Fibroblast of skin of right quadriceps (primary cell): Measurements from ENCODE around the gene USP24.

Experiments
- DNase-seq: peaks from one replicate; pipeline ENCODE4 v3.0.0-alpha.2; 2013

The USP24 gene

DNA sequence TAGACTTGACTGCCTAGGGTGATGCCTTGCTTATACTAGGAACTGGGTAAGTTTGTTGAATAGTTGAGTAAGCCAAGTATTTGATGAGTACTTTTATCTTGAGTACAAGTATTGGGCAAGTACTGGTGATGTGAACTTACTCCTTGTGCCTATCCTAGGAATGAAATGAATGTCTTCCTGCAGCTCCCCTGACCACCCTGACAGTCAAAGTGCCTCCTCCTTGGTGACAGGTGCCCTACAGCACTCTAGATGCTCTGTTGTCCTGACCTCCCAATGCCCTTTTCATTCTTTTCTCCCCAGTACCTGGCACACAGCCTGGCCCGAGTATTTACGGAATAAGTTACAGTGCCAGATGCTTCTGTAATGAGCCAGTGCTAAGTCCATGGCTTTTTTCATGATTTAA is 150.3 kb downstream of the USP24 start:
- DNase-seq: peak; percentile 37

DNA sequence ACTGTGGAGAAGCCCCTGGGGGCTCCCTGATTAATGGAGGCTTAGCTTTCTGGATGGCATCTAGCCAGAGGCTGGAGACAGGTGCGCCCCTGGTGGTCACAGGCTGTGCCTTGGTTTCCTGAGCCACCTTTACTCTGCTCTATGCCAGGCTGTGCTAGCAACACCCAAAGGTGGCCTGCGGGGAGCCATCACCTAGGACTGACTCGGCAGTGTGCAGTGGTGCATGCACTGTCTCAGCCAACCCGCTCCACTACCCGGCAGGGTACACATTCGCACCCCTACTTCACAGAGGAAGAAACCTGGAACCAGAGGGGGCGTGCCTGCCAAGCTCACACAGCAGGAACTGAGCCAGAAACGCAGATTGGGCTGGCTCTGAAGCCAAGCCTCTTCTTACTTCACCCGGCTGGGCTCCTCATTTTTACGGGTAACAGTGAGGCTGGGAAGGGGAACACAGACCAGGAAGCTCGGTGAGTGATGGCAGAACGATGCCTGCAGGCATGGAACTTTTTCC is 151.0 kb downstream of the USP24 start:
- no peak for DNase-seq

DNA sequence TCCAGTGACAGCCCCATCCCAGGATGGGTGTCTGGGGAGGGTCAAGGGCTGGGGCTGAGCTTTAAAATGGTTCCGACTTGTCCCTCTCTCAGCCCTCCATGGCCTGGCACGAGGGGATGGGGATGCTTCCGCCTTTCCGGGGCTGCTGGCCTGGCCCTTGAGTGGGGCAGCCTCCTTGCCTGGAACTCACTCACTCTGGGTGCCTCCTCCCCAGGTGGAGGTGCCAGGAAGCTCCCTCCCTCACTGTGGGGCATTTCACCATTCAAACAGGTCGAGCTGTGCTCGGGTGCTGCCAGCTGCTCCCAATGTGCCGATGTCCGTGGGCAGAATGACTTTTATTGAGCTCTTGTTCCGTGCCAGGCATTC is 151.6 kb downstream of the USP24 start:
- no peak for DNase-seq

DNA sequence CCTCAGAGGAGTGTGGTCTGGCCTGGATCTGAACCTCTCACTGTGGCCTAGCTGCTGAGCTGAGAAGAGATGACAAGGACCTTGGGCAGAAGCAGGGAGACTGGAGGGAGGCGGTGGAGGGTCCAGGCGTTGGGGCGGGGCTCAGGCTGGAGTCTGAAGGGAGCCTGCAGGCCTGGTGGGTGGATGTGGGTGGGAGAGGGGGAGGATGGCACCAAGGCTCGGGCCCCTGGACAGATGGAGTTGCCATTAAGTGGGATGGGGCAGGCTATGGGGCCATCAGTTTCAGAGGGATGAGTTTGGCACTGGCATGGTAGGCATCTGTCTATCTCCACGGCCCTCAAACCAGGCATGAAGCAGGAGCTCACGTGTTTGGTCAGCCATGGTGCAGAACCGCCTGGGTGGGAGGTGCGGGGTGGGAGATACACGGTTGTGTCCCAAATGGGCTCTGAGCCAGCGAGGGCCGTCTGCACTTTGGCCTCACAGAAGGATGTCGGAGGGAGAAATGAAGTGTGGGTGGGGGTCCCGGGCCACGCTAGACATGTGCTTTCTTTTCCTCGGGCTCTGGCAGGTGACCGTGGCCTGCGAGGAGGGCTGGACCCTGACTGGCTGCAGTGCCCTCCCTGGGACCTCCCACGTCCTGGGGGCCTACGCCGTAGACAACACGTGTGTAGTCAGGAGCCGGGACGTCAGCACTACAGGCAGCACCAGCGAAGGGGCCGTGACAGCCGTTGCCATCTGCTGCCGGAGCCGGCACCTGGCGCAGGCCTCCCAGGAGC is 152.2 kb downstream of the USP24 start:
- DNase-seq: no peak

DNA sequence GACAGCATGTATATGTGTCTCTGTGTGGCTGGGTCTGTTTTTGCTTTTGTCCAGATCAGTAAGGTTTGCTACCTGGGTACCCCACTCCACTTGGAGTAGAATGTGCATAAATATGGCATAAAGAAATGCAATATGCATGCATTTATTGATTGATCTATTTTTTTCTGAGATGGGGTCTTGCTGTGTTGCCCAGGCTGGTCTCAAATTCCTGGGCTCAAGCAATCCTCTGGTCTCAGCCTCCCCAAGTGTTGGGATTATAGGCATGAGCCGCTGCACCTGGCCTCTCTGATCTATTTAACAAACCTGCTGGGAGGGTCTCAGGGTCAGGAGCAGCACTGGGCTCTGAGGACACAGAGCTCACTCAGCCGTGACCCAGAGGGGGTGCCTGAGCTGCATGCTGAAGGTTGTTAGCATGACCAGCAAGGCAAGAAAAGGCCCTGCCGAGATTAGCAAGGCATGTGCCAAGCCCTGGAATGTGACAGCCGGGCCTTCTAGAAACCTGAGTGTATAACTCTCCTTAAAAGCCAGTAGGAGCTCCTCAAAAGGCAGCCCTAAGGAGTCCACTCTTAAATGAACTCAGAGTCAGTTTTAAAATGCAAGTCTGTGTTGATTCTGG is 153.3 kb downstream of the USP24 start:
- DNase-seq: no peak

DNA sequence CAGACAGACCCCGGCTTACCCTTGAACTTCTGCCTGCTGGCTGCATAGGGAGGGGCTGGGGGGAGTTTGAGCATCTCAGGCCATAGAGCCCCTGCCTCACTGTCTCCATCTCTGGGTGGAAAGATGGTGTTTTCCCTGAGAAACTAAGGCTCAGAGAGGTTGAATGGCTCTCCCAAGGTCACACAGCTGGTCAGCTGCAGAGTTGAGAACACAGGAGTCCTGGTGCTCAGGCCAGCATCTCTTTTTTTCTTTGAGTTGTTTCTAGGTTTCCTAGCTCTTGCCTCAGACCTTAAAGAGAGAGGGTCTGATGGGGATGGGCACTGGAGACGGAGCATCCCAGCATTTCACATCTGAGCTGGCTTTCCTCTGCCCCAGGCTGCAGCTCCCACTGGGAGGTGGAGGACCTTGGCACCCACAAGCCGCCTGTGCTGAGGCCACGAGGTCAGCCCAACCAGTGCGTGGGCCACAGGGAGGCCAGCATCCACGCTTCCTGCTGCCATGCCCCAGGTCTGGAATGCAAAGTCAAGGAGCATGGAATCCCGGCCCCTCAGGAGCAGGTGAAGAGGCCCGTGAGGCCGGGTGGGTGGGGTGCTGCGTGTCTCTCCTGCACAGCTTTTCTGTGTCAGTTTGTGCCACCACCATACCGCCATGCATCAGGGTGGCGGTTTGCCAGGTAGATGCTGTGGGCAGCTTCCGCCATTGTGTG is 154.0 kb downstream of the USP24 start:
- DNase-seq: no peak

DNA sequence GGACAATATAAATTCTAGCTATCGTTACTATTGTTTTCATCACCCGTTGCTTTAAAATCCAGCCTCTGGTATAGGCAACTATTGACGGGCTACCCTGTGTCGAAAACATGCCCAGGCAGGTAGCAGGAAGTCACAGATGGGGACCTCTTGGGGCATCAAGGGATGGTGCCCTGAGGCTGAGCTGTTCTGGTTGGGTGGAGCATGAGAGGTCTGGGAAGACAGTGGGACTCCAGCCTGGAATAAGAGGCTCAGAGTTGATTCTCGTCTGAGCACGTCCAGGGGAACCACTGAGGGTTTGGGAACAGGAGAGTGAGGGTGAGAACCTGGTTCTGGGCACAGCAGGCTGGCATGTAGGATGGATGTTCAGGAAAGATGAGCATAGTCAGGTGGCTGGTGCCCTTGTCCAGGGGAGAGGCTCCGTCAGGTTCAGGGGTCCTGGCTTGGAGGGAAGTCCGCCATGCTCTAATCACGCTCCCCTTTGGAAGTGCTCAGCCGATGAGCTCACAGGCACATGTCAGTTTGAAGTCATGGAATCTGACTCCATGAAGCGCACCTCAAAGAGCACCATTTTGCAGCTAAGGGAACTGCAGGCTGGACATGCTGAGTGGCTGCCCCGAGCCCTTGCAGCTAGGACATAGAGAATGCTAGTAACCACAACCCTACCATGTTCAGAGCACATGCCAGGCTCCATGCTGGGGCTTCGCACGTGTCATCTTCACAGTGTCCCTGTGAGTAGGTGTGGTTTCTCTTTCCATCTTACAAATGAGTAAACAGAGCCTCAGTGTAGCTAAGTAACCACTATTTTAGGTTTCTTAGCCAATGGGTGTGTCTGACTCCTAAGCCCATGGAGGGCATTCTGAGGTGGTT is 154.8 kb downstream of the USP24 start:
- no peak for DNase-seq

DNA sequence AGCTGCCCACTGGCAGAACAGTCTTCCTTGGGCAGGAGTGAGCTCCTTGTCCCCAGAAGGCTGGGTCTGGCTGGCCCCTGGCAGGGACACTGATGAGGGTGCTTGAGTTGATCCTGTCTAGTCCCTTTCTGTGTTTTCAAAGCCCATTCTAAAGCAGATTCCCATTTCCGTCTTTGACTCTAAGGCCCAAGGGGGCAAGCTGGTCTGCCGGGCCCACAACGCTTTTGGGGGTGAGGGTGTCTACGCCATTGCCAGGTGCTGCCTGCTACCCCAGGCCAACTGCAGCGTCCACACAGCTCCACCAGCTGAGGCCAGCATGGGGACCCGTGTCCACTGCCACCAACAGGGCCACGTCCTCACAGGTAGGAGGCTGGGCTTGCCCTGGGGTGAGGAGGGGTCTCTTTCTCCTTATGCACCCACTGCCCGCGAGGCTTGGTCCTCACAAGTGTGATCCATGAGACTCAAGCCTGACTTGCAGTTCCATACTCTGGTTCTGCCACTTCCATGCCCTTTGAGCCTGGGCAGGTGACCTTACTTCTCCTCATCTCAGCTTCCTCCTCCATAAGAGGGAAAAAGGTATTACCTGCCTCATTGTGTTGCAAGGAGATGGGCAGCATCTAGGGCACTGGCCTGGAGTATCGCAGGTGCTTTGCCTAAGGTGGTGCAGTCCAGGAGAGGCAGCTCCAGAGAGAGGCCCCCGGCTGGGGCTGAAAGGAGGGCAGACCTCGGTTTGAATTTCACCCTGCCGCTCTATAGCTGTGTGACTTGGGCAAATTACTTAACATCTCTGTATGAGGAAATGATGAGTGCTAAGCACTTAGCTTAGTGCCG is 155.6 kb downstream of the USP24 start:
- no peak for DNase-seq

DNA sequence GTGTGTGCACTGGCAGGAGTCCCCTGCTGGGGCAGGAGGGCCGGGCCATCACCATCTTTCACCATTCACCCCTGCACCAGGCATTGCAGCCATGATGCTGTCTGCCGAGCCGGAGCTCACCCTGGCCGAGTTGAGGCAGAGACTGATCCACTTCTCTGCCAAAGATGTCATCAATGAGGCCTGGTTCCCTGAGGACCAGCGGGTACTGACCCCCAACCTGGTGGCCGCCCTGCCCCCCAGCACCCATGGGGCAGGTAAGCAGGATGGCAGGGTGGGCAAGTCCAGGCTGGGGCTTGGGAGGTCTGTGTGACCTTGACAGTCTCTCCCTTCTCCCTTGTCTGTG is 157.2 kb downstream of the USP24 start:
- no peak for DNase-seq

DNA sequence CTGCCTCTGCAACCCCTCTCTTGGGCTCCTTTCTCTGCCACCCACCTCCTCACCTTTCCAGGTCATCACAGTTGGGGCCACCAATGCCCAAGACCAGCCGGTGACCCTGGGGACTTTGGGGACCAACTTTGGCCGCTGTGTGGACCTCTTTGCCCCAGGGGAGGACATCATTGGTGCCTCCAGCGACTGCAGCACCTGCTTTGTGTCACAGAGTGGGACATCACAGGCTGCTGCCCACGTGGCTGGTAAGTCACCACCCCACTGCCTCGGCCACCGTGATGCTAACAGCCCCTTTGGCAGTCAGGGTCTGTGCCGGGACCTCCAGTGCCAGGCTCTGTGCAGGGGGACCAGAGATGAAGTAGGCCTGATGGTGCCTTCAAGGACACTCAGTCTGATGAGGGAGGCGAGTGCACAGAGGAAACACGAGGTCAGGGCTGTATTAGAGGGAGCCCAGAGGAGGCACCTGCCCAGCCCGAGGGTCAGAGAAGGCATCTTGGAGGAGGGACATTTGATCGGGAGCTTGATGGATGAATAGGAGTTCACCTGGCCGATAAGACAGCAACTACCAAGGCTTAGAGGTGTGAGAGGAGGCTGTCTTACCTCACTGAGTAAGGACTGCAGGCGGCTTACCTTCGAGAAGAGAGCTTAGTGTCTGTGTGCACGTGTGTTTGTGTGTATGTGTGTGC is 157.8 kb downstream of the USP24 start:
- no peak for DNase-seq

DNA sequence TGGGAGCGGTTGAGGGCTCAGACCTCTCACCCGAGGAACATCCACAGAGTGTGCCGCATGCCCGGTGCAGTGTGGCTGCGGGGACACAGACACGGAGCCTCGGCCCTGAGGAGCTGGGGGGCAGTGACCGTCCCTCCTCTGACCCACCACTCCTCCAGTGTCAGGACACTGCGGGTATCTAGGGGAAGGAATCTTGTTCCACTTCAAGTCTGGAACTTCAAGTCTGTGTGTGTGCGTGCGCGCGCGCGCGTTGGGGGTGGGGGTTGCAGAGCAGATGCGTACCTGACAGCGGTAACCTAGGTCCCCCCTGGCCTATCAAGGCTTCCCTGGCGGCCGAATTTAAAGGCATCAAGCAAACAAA is 158.6 kb downstream of the USP24 start:
- no peak for DNase-seq

DNA sequence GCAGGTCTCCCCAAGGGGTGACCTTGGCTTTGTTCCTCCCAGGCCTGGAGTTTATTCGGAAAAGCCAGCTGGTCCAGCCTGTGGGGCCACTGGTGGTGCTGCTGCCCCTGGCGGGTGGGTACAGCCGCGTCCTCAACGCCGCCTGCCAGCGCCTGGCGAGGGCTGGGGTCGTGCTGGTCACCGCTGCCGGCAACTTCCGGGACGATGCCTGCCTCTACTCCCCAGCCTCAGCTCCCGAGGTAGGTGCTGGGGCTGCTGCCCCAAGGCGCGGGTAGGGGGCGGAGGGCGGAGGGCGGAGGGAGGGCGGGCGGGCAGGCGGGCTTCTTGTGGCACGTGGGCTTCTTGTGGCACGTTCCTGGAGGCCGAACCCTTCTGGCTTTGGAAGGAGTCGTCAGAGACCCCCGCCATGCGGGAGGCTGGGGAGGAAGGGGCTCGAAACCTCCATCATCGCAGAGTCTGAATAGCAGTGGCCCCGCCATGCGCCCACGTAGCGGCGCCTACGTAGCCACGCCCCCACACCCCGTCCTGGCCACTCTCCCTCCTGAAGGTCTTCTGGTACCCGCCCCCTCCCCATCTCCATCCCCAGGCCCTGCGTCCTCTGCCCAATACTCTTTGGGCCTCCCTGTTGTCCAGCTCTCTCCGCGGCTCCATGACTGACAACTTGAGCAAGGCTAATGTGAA is 159.1 kb downstream of the USP24 start:
- DNase-seq: no peak

DNA sequence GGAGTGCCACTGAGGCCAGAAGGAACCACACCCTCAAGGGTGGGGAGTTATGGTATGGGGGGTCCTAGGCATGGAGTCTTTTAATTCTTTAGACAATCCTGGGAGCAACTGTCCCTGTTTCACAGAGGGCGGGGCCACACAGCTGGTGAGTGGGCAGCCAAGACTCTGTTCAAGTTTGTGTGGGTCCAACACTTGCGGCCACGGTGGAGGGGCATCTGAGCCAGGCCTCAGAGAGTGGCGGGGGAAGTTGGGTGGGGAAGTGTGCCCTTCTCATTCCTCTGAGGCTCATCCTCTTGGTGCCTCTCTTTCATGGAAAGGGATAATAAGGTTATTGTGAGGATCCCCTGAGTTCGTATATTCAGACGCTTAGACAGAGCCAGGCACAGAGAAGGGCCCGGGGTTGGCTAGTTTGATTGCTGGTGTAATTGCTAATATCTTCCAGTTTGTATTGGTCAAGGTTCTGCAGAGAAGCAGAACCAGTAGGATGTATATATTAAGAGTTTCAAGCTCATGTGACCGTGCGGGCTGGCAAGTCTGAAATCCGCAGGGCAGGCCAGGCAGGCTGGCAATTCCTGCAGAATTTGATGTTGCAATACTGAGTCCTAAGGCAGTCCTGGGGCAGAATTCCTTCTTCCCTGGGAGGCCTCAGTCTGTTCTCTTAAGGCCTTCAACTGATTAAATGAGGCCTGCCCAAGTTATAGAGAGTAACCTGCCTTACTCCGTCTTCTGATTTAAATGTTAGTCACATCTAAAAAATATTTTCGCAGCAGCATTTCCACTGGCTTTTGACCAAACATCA is 159.9 kb downstream of the USP24 start:
- DNase-seq: no peak

DNA sequence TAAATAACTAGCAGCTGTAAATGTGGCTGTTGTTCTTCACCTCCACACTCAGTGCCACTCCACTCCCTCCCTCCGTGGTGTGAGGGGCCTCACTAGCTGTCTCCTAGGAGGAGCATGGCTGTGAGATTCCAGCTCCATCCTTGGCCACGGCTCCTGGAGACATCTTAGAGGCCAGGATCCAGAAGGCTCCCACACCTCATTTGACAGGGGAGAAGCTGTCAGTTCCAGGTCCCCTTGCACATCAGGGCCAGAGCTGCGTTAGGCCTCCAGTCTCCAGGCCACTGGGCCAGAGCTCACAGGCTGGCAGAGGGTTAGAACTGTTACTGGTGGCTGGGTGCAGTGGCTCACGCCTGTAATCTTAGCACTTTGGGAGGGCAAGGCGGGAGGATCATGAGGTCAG is 160.8 kb downstream of the USP24 start:
- DNase-seq: no peak

DNA sequence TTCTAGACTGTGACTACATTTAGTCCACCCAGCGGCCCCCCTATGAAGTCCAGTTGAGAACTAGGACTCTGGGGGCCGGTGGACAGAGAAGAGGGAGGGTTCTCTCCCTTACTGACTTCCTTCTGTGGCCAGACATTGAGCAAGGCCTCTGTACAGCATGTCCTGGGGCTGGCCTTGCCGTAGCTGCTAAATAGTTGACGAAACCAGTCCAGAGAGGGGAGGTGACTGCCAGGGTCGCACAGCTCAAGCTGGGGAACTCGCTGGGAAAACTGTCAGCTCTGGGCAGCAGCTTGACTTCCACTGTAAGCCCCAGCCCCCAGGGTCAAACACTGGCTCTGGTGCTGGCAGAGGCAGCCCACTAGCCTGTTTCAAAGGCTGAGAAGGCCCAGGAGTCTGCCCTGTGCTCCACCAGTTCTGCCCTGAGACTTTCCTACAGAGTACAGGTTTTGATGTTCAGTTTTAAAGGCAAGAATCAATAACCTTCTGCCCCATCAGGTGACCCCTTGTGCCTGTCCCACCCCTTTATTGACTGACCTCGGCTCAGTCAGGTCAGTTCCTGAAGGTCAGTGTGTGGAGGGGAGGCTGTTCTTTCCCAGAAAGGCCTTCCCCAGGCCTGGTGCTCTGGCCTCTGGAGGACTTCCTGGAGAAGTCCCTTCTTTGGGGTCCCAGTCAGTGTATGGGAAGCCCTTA is 161.8 kb downstream of the USP24 start:
- no peak for DNase-seq

DNA sequence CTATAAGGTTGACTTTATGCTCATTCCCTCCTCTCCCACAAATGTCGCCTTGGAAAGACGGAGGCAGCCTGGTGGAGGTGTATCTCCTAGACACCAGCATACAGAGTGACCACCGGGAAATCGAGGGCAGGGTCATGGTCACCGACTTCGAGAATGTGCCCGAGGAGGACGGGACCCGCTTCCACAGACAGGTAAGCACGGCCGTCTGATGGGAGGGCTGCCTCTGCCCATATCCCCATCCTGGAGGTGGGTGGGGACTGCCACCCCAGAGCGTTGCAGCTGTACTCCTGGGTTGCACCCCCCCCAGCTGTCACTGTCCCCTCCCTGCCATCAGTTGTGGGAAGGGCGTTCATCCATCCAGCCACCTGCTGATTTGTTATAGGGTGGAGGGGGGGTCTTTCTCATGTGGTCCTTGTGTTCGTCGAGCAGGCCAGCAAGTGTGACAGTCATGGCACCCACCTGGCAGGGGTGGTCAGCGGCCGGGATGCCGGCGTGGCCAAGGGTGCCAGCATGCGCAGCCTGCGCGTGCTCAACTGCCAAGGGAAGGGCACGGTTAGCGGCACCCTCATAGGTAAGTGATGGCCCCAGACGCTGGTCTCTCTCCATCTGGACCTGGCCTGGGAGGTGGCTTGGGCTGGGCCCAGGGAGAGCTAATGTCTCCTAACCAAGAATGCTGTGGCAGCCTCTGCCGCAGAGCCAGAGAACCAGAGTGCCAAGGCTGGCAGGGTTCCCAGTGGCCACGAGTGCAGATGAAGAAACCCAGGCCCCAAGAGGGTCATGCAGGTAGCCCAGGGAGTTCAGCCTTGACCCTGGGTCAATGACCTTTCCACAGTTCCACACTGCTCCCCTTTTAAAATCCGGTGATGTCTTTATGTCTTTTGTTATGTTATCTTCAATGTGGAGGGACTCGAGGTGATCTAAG is 162.7 kb downstream of the USP24 start:
- DNase-seq: no peak

DNA sequence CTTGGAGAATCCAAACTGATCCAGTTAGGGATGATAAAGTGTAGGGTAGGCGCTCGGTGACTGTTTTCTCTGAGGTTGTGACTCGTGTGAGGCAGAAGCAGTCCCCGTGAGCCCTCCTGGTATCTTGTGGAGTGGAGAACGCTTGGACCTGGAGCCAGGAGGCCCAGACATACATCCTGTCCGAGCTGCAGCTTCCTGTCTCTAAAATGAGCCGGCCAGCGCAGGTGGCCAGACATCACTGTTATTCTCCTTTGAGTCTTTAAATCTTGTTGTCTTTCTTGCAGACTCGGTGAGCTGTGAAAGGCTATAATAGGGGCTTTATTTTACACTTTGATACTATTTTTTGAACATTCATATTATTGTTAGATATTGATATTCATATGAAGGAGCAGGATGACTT is 163.5 kb downstream of the USP24 start:
- DNase-seq: no peak

DNA sequence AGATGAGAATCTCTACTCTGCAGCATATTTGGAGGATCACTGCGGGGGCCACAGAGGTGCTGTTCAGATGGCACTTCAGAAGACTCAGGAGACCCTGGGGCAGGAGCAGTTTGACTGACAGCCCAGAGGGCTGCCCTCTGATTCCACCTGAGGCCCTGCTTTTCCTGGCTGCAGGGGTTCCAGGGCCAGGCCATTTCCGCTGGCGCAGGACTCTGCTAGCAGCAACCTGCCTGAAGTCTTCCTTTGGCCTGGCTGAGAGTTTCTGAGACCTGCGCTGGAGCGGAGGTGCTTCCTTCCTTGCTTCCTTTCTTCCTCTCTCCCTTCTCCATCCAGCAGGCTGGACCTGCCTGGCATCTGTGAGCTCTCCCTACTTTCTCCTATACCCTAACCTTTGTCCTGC is 164.0 kb downstream of the USP24 start:
- no peak for DNase-seq
